Measurements from ENCODE around the gene SIRT7. TPM values are rescaled to one million over a fixed set of nuclear protein-coding genes. Genes with fewer than 3 reads are reported as not detected.

Gene SIRT7
- total RNA-seq, 6 donors from 2014 or later = 35.7 to 87.0 (median 39.7) TPM

DNA sequence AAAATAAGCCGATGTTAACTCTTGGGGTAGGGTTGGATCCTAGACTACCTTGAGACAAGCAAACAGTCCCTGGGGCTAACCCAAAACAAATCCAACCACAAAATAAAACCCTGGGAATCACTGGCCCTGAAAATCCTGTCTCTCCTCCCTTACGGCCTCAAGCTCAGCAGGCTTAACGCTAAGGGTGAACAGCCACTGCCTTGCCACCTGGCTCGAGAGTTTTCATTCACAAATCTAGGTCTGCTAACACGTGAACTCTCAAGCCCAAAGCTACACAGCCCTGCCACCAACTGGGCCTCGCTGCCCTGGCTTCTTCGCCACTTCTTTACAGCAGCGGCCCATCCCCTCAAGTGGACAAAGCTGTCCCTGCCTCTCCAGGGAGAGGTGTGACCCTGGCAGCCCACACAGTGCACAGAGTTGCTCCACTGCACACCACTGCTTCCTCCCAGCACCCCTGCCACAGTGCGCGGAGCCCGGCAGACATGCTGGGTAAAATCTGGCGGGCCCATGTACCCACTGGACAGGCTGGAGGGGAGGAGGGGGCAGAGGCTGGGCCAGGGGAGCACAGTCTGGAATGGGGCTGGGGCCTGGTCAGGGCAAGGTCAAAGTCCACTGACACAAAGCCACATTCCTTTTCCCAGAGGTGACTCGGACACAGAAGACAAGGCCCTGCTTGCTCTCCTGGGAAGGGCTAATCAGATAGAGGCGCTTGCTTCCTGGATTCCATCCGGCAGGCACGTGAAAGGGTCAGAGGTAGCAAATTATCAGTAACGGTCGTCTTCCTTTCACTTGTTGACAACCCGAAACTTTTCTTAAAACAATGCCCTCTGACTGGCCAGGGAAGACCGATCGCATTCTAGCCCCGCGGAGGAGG, 7.8 kb downstream of the SIRT7 start:
- no peaks in the 10 kb centered on the region for H3K27me3 ChIP-seq
- H3K27ac ChIP-seq = peak overlapping the region in 3 of 4 donors; percentile 59 to 81 (median 62)
- TF ChIP-seq EP300 (IDR thresholded peaks at IDR 0.05) (no peak), POLR2AphosphoS5 (IDR thresholded peaks at IDR 0.05) (no peak), POLR2A (IDR thresholded peaks at IDR 0.05) (no peak)
- TF ChIP-seq, protein P1, sequence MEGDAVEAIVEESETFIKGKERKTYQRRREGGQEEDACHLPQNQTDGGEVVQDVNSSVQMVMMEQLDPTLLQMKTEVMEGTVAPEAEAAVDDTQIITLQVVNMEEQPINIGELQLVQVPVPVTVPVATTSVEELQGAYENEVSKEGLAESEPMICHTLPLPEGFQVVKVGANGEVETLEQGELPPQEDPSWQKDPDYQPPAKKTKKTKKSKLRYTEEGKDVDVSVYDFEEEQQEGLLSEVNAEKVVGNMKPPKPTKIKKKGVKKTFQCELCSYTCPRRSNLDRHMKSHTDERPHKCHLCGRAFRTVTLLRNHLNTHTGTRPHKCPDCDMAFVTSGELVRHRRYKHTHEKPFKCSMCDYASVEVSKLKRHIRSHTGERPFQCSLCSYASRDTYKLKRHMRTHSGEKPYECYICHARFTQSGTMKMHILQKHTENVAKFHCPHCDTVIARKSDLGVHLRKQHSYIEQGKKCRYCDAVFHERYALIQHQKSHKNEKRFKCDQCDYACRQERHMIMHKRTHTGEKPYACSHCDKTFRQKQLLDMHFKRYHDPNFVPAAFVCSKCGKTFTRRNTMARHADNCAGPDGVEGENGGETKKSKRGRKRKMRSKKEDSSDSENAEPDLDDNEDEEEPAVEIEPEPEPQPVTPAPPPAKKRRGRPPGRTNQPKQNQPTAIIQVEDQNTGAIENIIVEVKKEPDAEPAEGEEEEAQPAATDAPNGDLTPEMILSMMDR (IDR thresholded peaks at IDR 0.05) = no peak
- ATAC-seq (ENCODE audit: low FRiP score in 2 of 2) (no peak), DNase-seq (peak in 1 of 2 donors; percentile 77)
- H3K4me3 ChIP-seq = peak overlapping the region; percentile 45 to 98 (median 88)
- H3K9me3 ChIP-seq = no peaks in the 10 kb centered on the region
- 37 to 49% methylated on average over 19 to 23 of the region's 23 CpGs for WGBS, 2 donors
- peaks cover 8 to 23% (median 17%) of the 10 kb centered on the region in 4 donors for H3K4me1 ChIP-seq
- peaks cover 10 to 61% (median 58%) of the 10 kb centered on the region in 4 donors for H3K36me3 ChIP-seq

DNA sequence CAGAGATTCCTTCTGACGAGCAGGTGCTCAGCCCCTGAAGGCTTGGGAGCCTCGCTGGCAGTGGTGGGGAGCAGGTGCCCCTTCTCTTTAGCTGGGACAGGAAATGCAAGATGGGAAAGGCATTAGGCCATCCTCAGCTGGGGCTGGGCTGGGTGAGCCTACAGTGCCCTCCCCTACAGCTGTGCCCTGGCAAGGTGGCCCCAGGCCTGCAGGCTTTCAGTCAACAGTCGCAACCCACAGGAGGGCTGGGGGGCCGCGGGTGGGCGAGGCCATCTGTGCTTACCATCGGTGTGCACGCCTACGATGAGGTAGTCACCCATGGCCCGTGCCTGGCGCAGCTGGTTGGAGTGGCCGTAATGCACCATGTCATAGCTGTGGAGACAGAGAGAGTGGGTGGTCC, 8.7 kb downstream of the SIRT7 start:
- H3K36me3 ChIP-seq = peaks cover 7 to 59% (median 55%) of the 10 kb centered on the region in 4 donors
- TF ChIP-seq, protein P1 (IDR thresholded peaks at IDR 0.05) = no peak
- TF ChIP-seq POLR2A (IDR thresholded peaks at IDR 0.05) (no peak), EP300 (IDR thresholded peaks at IDR 0.05) (no peak), POLR2AphosphoS5 (IDR thresholded peaks at IDR 0.05) (no peak)
- 94 to 96% methylated on average over 4 to 5 of the region's 12 CpGs for WGBS, 2 donors
- ATAC-seq (ENCODE audit: low FRiP score in 2 of 2) (no peak), DNase-seq (peak in 1 of 2 donors; percentile 69)
- H3K9me3 ChIP-seq = no peaks in the 10 kb centered on the region
- no peaks in the 10 kb centered on the region for H3K27me3 ChIP-seq
- no peak overlapping the region for H3K27ac ChIP-seq
- H3K4me1 ChIP-seq = peaks cover 8 to 23% (median 17%) of the 10 kb centered on the region in 4 donors
- no peak overlapping the region for H3K4me3 ChIP-seq

DNA sequence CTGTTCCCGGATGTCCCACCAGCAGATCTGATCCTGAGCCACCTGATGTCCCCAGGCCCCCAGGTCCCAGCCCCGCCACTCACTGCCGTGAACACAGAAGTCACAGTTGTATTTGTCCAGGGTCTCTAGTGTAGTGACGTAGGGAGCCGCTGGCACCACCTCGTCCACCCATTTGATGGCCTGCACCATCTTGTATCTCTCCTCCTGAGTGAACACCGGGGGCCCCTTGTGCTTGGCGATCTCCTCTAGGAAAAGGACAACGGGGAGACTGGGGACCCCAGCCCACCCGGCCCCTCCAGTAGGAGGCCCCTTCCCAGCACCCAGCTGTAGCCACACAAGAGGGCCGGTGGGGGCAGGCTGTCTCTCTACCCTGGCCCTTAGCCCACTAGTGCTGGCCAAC, 9.2 kb downstream of the SIRT7 start:
- Histone ChIP-seq H3K9me3 (no peaks in the 10 kb centered on the region), H3K4me3 (no peak overlapping the region), H3K27me3 (no peaks in the 10 kb centered on the region), H3K27ac (no peak overlapping the region), H3K36me3 (peaks cover 3 to 59% (median 55%) of the 10 kb centered on the region in 4 donors), H3K4me1 (peaks cover 8 to 23% (median 17%) of the 10 kb centered on the region in 4 donors)
- no peak for TF ChIP-seq POLR2AphosphoS5 (IDR thresholded peaks at IDR 0.05)
- no peak for TF ChIP-seq POLR2A (IDR thresholded peaks at IDR 0.05)
- TF ChIP-seq EP300 (IDR thresholded peaks at IDR 0.05) = no peak
- TF ChIP-seq, protein P1 (IDR thresholded peaks at IDR 0.05) = no peak
- WGBS, 2 donors = 93 to 98% methylated on average over 6 to 11 of the region's 11 CpGs
- ATAC-seq (ENCODE audit: low FRiP score in 2 of 2) (no peak), DNase-seq (no peak)

DNA sequence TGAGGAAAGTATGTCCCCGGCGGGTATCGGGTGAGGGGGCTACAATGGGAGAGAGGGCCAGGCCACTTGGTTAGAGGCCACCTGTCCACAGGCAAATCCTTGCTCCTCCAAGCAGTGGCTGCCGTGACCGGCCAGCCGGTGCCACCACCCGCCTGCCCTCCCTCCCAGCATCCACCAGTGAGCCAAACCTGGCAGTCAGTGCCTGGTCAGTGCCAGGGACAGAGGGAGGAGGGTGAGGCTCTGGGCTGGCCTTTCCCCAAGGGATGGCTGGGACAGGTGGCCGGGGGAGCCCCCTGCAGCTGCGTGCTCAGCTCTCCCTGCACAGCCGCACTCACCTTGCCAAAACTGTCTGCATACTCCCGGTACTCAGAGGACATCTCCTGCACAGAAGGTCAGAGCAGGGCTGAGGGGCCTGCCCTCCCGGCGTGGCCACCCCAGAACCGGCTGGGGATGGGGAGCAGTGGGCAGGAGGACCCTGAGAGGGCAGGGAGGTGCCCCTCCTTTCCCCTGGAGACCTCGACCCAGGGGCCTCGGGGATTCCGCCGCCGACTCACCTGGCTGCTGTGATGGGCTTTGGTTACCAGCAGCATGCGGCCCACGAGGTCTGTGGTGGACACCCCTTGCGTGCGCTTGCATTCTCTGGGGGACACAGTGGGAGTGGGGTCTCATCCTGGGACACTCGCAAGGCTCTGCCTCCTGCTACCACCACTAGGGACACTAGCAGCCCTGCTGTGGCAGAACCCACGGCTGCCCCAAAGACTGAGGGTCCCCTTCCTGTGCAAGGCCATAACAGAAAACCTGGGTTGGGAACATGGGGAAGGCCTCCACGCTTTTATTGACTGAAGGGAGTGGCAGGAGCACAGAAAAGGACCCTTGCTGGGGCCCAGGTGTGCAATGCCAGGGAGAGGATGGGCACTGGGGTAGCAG, 10.5 kb downstream of the SIRT7 start:
- 92 to 96% methylated on average over 12 to 13 of the region's 26 CpGs for WGBS, 2 donors
- Histone ChIP-seq H3K27me3 (no peaks in the 10 kb centered on the region), H3K4me3 (no peak overlapping the region), H3K9me3 (no peaks in the 10 kb centered on the region), H3K27ac (no peak overlapping the region), H3K36me3 (peaks cover 0 to 52% (median 44%) of the 10 kb centered on the region in 4 donors), H3K4me1 (peaks cover 10 to 31% (median 22%) of the 10 kb centered on the region in 4 donors)
- TF ChIP-seq, protein P1 (IDR thresholded peaks at IDR 0.05) = no peak
- TF ChIP-seq EP300 (IDR thresholded peaks at IDR 0.05) (no peak), POLR2AphosphoS5 (IDR thresholded peaks at IDR 0.05) (no peak), POLR2A (IDR thresholded peaks at IDR 0.05) (no peak)
- no peak for ATAC-seq (ENCODE audit: low FRiP score in 2 of 2)
- DNase-seq = peak in 1 of 2 donors; percentile 70

Measured in upper lobe of left lung (tissue), 6 donors.